Upper lobe of left lung (tissue), 4 donors: ENCODE results near the gene PRLR.

Experiments used
- POLR2A ChIP-seq, 4 donors: fragments of 450-650 bp; IDR thresholded peaks; one replicate each; pipeline ENCODE4 v1.5.1; 2016 to 2017; ENCODE audit warnings: antibody characterized with exemption in 4 of 4, mild to moderate bottlenecking in 2 of 4
- TF ChIP-seq, protein P1 (sequence below), 6 experiments: fragments of 450-650 bp in 4 of 6; fragments of 200-600 bp in 2 of 6; sonication (generic) in 2 of 6; IDR thresholded peaks; one replicate each; pipeline ENCODE4 v1.5.1; 2016 to 2019; ENCODE audit warnings: antibody characterized with exemption in 6 of 6

- TF ChIP-seq, protein P1, sequence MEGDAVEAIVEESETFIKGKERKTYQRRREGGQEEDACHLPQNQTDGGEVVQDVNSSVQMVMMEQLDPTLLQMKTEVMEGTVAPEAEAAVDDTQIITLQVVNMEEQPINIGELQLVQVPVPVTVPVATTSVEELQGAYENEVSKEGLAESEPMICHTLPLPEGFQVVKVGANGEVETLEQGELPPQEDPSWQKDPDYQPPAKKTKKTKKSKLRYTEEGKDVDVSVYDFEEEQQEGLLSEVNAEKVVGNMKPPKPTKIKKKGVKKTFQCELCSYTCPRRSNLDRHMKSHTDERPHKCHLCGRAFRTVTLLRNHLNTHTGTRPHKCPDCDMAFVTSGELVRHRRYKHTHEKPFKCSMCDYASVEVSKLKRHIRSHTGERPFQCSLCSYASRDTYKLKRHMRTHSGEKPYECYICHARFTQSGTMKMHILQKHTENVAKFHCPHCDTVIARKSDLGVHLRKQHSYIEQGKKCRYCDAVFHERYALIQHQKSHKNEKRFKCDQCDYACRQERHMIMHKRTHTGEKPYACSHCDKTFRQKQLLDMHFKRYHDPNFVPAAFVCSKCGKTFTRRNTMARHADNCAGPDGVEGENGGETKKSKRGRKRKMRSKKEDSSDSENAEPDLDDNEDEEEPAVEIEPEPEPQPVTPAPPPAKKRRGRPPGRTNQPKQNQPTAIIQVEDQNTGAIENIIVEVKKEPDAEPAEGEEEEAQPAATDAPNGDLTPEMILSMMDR (IDR thresholded peaks at IDR 0.05): no peak
- no peak for TF ChIP-seq POLR2A (IDR thresholded peaks at IDR 0.05)
Measured at GRCh38 chr5:35158204-35158603, 72.1 kb downstream of the PRLR start.
